GM12878 (cell line): Measurements from ENCODE around the gene RAI14. TPM values are rescaled to one million over a fixed set of nuclear protein-coding genes. Genes with fewer than 3 reads are reported as not detected.

Experiments used
- ATAC-seq: fragments of 200-7000 bp; cut with Tn5 transposase; 3 replicates; pipeline ENCODE4 v1.9.1; 2020; ENCODE audit warnings: mild to moderate bottlenecking, moderate library complexity
- BruUV-seq: library from RNA; stranded (reverse); fragments of 400-500 nt; replicated peaks from 2 replicates; lab custom pipeline; 2021; lab: Mats Ljungman, UMichigan
- CTCF ChIA-PET: fragments of 300-600 bp; sonication (Branson Sonifier 250); formaldehyde crosslinking; extraction: SDS; loops from one replicate; lab custom pipeline; 2021; ENCODE audit warnings: inconsistent platforms; lab: Yijun Ruan, JAX
- POLR2A ChIA-PET: fragments of 350-600 bp; formaldehyde crosslinking; extraction: SDS; loops from one replicate; lab custom pipeline; 2021; ENCODE audit warnings: inconsistent platforms; lab: Charles Lee
- RAD21 ChIA-PET: fragments of 300-600 bp; sonication (Branson Sonifier 250); formaldehyde crosslinking; loops from one replicate; lab custom pipeline; 2023; ENCODE audit warnings: antibody characterized with exemption; ENCODE audit not compliant: unreplicated experiment; lab: Charles Lee
- SMC1A ChIA-PET: fragments of 300-600 bp; sonication (Branson Sonifier 250); formaldehyde crosslinking; loops from one replicate; lab custom pipeline; 2023; ENCODE audit not compliant: unreplicated experiment, uncharacterized antibody; lab: Charles Lee
- DNase-seq: peaks from one replicate; pipeline ENCODE4 v3.0.0-alpha.2; 2011; ENCODE audit warnings: low read depth, low spot score
- FAIRE-seq: peaks from 3 replicates; lab custom pipeline; 2011; peaks lifted over from hg19 to GRCh38; lab: Jason Lieb, UNC
- H2AFZ ChIP-seq: 2 replicates; pipeline ENCODE4 v1.6.0; 2011; ENCODE audit warnings: low read depth, low read length, control low read depth; ENCODE audit not compliant: control insufficient read depth
- H3K27ac ChIP-seq: 2 replicates; pipeline ENCODE4 v1.5.1; 2011; ENCODE audit warnings: control low read depth; ENCODE audit not compliant: control insufficient read depth, insufficient read depth
- H3K27me3 ChIP-seq, 2 experiments: replicated peaks in 1 of 2; 2 replicates each; pipeline versions ENCODE4 v1.6.0 to v1.6.1; 2011; ENCODE audit warnings: low read length in 1 of 2; ENCODE audit not compliant: control insufficient read depth in 2 of 2, insufficient read depth in 2 of 2
- H3K36me3 ChIP-seq, 2 experiments: 2 replicates each; pipeline ENCODE4 v1.5.1; 2011; ENCODE audit warnings: low read length in 1 of 2; ENCODE audit not compliant: control insufficient read depth in 2 of 2, insufficient read depth in 2 of 2
- H3K4me1 ChIP-seq: 2 replicates; pipeline ENCODE4 v1.6.1; 2011; ENCODE audit warnings: mild to moderate bottlenecking, low read length, moderate library complexity, mixed read lengths; ENCODE audit not compliant: control insufficient read depth, insufficient read depth
- H3K4me2 ChIP-seq: 2 replicates; pipeline ENCODE4 v1.6.0; 2011; ENCODE audit warnings: control low read depth; ENCODE audit not compliant: control insufficient read depth, insufficient read depth
- H3K4me3 ChIP-seq: fragments of 200-600 bp; sonication (generic); 2 replicates; pipeline ENCODE4 v1.5.1; 2016
- H3K79me2 ChIP-seq: 2 replicates; pipeline ENCODE4 v1.6.0; 2011; ENCODE audit warnings: low read length; ENCODE audit not compliant: control insufficient read depth, insufficient read depth
- H3K9ac ChIP-seq: 2 replicates; pipeline ENCODE4 v1.8.0; 2011; ENCODE audit warnings: low read length, control low read depth, mixed read lengths; ENCODE audit not compliant: control insufficient read depth, insufficient read depth
- H3K9me3 ChIP-seq: replicated peaks from 3 replicates; pipeline ENCODE4 v1.5.1; 2011; ENCODE audit warnings: mild to moderate bottlenecking, low read length; ENCODE audit not compliant: control insufficient read depth, insufficient read depth
- H4K20me1 ChIP-seq: 2 replicates; pipeline ENCODE4 v1.6.0; 2011; ENCODE audit not compliant: control insufficient read depth, insufficient read depth
- BMI1 ChIP-seq: fragments of 450-650 bp; IDR thresholded peaks from 2 replicates; pipeline ENCODE4 v1.6.1; 2016; ENCODE audit warnings: mild to moderate bottlenecking, moderate library complexity, borderline replicate concordance
- FOXM1 ChIP-seq: IDR thresholded peaks from 2 replicates; pipeline ENCODE4 v1.6.1; 2012; ENCODE audit warnings: low read depth, mild to moderate bottlenecking, inconsistent platforms, low read length, moderate library complexity
- KLF5 ChIP-seq: fragments of 450-650 bp; IDR thresholded peaks from 2 replicates; pipeline ENCODE4 v1.6.1; 2014; ENCODE audit warnings: mild to moderate bottlenecking; ENCODE audit not compliant: partially characterized antibody
- LARP7 ChIP-seq: fragments of 450-650 bp; IDR thresholded peaks from 2 replicates; pipeline ENCODE4 v1.6.1; 2017; ENCODE audit warnings: mild to moderate bottlenecking
- MEF2A ChIP-seq: IDR thresholded peaks from 2 replicates; pipeline ENCODE4 v1.6.1; 2011; ENCODE audit warnings: low read depth, mild to moderate bottlenecking, low read length, moderate library complexity; ENCODE audit not compliant: insufficient read depth
- MEF2B ChIP-seq: fragments of 450-650 bp; IDR thresholded peaks from 2 replicates; pipeline ENCODE4 v1.6.1; 2018; ENCODE audit warnings: mild to moderate bottlenecking, moderate library complexity; ENCODE audit not compliant: partially characterized antibody, poor library complexity, severe bottlenecking
- MTA3 ChIP-seq: IDR thresholded peaks from 2 replicates; pipeline ENCODE4 v1.6.1; 2012; ENCODE audit warnings: low read length, inconsistent platforms, borderline replicate concordance
- STAT1 ChIP-seq: fragments of 450-650 bp; conservative IDR thresholded peaks from 2 replicates; pipeline ENCODE4 v1.6.1; 2014; ENCODE audit warnings: antibody characterized with exemption, mild to moderate bottlenecking
- TBL1XR1 ChIP-seq: IDR thresholded peaks from 2 replicates; pipeline ENCODE4 v1.6.1; 2012; ENCODE audit warnings: low read depth, low read length, improper control_type of control experiment
- ZSCAN29 ChIP-seq: fragments of 450-650 bp; IDR thresholded peaks from 2 replicates; pipeline ENCODE4 v1.6.1; 2017; ENCODE audit warnings: mild to moderate bottlenecking, moderate library complexity
- WGBS: methylation state at CpG from one replicate; pipeline ENCODE4 v1.1.6; 2016; ENCODE audit warnings: low lambda C conversion rate; ENCODE audit not compliant: insufficient replicate concordance, insufficient coverage; ENCODE audit errors: missing lambda C conversion rate; 5-methylcytosine and 5-hydroxymethylcytosine counted together
- in situ Hi-C: fragments of 300-500 bp; cut with MboI; formaldehyde crosslinking; loops from 9 replicates; pipeline ENCODE4 v1.14.3; 2018; ENCODE audit warnings: mixed read lengths
- intact Hi-C: fragments of 100-400 bp; cut with micrococcal nuclease; formaldehyde crosslinking; loops from one replicate; pipeline ENCODE4 v1.14.2; 2022; ENCODE audit not compliant: unreplicated experiment
- polyA plus RNA-seq, 11 experiments: library from polyadenylated mRNA; depleted of rRNA in 4 of 11; unstranded in 6 of 11; stranded (reverse) in 5 of 11; fragments of >200 nt; fragmentation: Nextera tagmentation in 4 of 11; fragmentation: Illumina TruSeq in 1 of 11; extraction: Ambion mirVana in 4 of 11; extraction: Trizol in 1 of 11; gene quantifications; 1 replicate in 1 of 11; 2 replicates in 10 of 11; pipeline versions ENCODE4 v1.2.1 to v1.2.3, GENCODE V29; 2011 to 2016; ENCODE audit warnings: inconsistent platforms in 2 of 11, missing spikeins in 2 of 11, low read depth in 1 of 11
- total RNA-seq, 4 experiments: library from RNA; depleted of rRNA in 3 of 4; stranded (reverse); fragments of >200 nt in 3 of 4; fragmentation: Illumina TruSeq in 1 of 4; extraction: Trizol in 1 of 4; gene quantifications; 2 replicates each; pipeline versions ENCODE4 v1.2.1 to v1.2.3, GENCODE V29; 2013 to 2021
- TF ChIP-seq, protein P1 (sequence below): fragments of 450-650 bp; IDR thresholded peaks from 2 replicates; pipeline ENCODE4 v1.6.1; 2017; ENCODE audit warnings: mild to moderate bottlenecking, moderate library complexity
- TF ChIP-seq, protein P2 (sequence below): IDR thresholded peaks from 2 replicates; pipeline ENCODE4 v1.6.1; 2012; ENCODE audit warnings: low read length, inconsistent platforms
- TF ChIP-seq, protein P3 (sequence below): fragments of 450-650 bp; IDR thresholded peaks from 2 replicates; pipeline ENCODE4 v1.6.1; 2017; ENCODE audit warnings: low read depth, mild to moderate bottlenecking, moderate library complexity
- TF ChIP-seq, protein P4 (sequence below): fragments of 450-650 bp; IDR thresholded peaks from 2 replicates; pipeline ENCODE4 v1.6.1; 2017; ENCODE audit warnings: mild to moderate bottlenecking, low read depth, inconsistent platforms; ENCODE audit not compliant: poor library complexity, severe bottlenecking
- TF ChIP-seq, protein P5 (sequence below): IDR thresholded peaks from 2 replicates; pipeline ENCODE4 v1.6.1; 2012; ENCODE audit warnings: low read depth, low read length, improper control_type of control experiment

RAI14 gene
- total and polyA plus RNA-seq, 10 of the 15 experiments (the other 5 are each of a cell fraction or from before 2014, with no cell fraction given), result 0.18 to 4.6 (median 1.9) TPM

DNA sequence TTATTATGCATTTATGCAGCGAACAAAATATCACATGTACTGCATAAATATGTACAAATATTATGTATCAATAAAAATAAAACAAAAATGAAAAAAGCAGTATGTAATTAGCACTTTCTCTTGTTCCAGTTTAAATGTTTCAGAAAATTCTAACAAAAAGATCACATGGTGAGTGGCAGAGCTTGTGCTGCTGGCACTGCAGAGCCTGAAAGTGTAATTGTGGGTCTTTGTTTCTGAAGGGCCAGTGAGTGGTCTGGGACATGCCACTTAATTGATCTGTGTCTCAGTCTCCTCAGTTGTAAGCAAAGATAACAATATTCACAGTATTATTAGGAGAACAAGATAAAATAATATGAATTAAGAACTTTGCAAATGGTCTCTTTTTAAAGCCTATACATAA, 39.5 kb upstream of the RAI14 start:
- BruUV-seq, result no TSS peak
- FAIRE-seq, result no peak
- Histone ChIP-seq H3K36me3 (no peaks in the 10 kb centered on the region), H3K9me3 (no peaks in the 10 kb centered on the region), H3K9ac (no peak overlapping the region), H3K27me3 (no peaks in the 10 kb centered on the region), H3K4me2 (no peak overlapping the region), H4K20me1 (no peaks in the 10 kb centered on the region), H2AFZ (no peak overlapping the region), H3K27ac (no peak overlapping the region), H3K4me3 (no peak overlapping the region), H3K79me2 (no peaks in the 10 kb centered on the region), H3K4me1 (no peaks in the 10 kb centered on the region)
- ChIA-PET SMC1A (interaction anchor here (0.9 to 1.3 kb wide), 2 partner anchors 8 to 13 kb away, joined by 3 read pairs; no protein-coding TSS in a partner anchor), POLR2A (no interaction called here), CTCF (interaction anchor here (1.3 kb wide), 1 partner anchor 31 kb away, joined by 3 read pairs; no protein-coding TSS in a partner anchor), RAD21 (no interaction called here)
- no peak for DNase-seq
- TF ChIP-seq, protein P1, sequence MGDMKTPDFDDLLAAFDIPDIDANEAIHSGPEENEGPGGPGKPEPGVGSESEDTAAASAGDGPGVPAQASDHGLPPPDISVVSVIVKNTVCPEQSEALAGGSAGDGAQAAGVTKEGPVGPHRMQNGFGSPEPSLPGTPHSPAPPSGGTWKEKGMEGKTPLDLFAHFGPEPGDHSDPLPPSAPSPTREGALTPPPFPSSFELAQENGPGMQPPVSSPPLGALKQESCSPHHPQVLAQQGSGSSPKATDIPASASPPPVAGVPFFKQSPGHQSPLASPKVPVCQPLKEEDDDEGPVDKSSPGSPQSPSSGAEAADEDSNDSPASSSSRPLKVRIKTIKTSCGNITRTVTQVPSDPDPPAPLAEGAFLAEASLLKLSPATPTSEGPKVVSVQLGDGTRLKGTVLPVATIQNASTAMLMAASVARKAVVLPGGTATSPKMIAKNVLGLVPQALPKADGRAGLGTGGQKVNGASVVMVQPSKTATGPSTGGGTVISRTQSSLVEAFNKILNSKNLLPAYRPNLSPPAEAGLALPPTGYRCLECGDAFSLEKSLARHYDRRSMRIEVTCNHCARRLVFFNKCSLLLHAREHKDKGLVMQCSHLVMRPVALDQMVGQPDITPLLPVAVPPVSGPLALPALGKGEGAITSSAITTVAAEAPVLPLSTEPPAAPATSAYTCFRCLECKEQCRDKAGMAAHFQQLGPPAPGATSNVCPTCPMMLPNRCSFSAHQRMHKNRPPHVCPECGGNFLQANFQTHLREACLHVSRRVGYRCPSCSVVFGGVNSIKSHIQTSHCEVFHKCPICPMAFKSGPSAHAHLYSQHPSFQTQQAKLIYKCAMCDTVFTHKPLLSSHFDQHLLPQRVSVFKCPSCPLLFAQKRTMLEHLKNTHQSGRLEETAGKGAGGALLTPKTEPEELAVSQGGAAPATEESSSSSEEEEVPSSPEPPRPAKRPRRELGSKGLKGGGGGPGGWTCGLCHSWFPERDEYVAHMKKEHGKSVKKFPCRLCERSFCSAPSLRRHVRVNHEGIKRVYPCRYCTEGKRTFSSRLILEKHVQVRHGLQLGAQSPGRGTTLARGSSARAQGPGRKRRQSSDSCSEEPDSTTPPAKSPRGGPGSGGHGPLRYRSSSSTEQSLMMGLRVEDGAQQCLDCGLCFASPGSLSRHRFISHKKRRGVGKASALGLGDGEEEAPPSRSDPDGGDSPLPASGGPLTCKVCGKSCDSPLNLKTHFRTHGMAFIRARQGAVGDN, result no peak
- TF ChIP-seq, protein P2, sequence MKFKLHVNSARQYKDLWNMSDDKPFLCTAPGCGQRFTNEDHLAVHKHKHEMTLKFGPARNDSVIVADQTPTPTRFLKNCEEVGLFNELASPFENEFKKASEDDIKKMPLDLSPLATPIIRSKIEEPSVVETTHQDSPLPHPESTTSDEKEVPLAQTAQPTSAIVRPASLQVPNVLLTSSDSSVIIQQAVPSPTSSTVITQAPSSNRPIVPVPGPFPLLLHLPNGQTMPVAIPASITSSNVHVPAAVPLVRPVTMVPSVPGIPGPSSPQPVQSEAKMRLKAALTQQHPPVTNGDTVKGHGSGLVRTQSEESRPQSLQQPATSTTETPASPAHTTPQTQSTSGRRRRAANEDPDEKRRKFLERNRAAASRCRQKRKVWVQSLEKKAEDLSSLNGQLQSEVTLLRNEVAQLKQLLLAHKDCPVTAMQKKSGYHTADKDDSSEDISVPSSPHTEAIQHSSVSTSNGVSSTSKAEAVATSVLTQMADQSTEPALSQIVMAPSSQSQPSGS, result no peak
- TF ChIP-seq MEF2A (no peak), LARP7 (no peak), ZSCAN29 (no peak), KLF5 (no peak), BMI1 (no peak), FOXM1 (no peak), MTA3 (no peak), STAT1 (no peak), MEF2B (no peak), TBL1XR1 (no peak)
- TF ChIP-seq, protein P3, sequence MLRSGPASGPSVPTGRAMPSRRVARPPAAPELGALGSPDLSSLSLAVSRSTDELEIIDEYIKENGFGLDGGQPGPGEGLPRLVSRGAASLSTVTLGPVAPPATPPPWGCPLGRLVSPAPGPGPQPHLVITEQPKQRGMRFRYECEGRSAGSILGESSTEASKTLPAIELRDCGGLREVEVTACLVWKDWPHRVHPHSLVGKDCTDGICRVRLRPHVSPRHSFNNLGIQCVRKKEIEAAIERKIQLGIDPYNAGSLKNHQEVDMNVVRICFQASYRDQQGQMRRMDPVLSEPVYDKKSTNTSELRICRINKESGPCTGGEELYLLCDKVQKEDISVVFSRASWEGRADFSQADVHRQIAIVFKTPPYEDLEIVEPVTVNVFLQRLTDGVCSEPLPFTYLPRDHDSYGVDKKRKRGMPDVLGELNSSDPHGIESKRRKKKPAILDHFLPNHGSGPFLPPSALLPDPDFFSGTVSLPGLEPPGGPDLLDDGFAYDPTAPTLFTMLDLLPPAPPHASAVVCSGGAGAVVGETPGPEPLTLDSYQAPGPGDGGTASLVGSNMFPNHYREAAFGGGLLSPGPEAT, result no peak
- TF ChIP-seq, protein P4, sequence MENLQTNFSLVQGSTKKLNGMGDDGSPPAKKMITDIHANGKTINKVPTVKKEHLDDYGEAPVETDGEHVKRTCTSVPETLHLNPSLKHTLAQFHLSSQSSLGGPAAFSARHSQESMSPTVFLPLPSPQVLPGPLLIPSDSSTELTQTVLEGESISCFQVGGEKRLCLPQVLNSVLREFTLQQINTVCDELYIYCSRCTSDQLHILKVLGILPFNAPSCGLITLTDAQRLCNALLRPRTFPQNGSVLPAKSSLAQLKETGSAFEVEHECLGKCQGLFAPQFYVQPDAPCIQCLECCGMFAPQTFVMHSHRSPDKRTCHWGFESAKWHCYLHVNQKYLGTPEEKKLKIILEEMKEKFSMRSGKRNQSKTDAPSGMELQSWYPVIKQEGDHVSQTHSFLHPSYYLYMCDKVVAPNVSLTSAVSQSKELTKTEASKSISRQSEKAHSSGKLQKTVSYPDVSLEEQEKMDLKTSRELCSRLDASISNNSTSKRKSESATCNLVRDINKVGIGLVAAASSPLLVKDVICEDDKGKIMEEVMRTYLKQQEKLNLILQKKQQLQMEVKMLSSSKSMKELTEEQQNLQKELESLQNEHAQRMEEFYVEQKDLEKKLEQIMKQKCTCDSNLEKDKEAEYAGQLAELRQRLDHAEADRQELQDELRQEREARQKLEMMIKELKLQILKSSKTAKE, result no peak
- TF ChIP-seq, protein P5, sequence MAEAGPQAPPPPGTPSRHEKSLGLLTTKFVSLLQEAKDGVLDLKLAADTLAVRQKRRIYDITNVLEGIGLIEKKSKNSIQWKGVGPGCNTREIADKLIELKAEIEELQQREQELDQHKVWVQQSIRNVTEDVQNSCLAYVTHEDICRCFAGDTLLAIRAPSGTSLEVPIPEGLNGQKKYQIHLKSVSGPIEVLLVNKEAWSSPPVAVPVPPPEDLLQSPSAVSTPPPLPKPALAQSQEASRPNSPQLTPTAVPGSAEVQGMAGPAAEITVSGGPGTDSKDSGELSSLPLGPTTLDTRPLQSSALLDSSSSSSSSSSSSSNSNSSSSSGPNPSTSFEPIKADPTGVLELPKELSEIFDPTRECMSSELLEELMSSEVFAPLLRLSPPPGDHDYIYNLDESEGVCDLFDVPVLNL, result no peak
- no peak for ATAC-seq
- in situ Hi-C loops, result no loop called here
- 0% methylated on average over 1 of the region's 1 CpG for WGBS
- intact Hi-C loops, result no loop called here
